ENCODE data around the gene SRGAP2.
"Not testable (repeated sequence)": the region's sequence is repeated elsewhere in the genome, so short reads cannot be mapped to it uniquely, and the experiment has no call there.

Gene SRGAP2

DNA sequence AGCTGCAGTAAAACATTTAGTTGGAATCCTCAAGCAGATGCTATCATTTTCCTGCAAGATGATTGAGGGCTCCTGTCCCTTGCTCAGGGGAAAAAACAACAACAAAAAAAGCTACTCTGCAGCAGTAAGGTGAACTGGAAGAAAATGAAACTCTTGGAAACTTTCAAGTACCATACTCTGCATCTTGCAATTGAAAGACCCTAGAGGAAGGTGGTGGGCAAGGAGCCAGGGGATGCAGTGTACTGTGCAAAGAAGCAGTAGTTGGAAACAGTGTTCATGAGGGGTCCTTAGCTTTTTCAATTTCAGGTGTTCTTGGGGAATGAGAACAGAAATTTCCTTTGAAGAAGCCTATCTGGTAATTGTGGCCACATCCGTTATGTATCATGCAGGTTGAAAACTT lies 7.5 kb downstream of the SRGAP2 start:
- not testable (repeated sequence) for DNase-seq

DNA sequence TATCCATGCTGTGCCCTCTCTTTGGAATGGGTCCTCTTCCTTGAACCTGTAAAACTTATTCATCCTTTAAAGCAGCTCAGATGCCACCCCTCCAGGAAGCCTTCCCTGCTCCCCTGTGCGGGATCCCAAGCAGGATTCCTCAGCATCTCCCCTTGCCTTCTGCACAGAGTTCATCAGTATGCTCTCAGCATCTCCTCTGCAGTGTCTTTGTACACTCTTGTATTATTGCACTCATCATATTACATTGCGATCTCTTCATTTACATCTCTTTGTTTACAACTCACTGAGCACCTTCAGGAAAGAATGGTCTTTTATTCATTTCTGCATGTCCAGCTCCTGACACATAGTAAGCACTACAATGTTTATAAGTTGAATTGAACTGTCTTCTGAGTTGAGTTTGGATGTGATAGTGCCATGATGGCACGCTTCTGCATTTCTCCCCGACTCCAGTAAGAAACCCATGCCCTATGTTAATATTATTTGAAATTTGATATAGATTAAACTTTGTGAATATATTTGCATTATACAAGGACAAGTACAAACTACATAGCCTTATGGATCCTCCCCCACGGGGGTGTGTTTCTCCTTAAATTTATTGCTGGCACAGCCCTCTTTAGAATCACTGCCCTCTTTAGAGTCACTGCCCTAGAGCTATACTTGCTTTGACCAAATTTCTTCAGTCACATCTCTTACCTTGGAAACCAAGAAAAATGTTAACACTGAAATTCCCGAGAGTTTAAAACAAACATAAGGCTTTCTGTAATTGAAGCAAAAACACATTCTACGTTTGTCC lies 12.5 kb downstream of the SRGAP2 start:
- not testable (repeated sequence) for DNase-seq

DNA sequence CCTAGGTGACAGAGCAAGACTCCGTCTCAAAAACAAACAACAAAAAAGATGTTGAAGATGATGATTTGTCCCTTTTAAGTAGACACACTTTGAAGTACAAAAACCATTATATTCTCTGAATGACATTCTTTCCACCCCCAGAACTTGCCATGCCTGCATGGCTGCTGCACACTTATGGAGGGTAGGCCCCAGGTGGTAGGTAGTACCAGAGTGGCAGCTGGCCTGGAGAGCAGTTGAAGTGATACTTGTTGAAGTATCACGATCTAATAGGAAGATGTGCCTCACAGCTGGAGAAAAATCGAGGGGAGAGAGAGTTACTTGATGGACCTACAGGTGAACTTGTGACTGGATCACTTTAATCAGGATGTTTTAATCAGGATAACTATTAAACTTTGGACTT lies 14.9 kb downstream of the SRGAP2 start:
- not testable (repeated sequence) for DNase-seq

DNA sequence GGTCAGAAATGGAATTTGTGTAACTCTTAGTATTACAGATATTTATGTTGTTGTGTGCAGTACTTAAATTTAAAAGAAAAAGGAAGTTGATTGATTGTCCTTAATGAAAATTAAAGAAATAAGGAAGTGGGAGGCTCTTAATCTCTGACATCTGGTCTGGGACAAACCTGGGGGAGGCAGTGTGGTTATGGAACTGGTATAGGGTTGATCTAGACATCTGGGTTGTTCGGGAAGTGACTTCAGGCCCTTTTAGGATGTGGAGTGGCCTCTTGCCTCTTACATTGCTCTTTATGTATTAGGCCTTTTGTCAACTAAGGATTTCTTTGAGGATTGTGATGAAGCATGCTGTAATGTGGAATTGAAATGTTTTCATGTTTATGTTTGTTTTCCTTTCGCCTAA lies 15.4 kb downstream of the SRGAP2 start:
- DNase-seq, result not testable (repeated sequence)

DNA sequence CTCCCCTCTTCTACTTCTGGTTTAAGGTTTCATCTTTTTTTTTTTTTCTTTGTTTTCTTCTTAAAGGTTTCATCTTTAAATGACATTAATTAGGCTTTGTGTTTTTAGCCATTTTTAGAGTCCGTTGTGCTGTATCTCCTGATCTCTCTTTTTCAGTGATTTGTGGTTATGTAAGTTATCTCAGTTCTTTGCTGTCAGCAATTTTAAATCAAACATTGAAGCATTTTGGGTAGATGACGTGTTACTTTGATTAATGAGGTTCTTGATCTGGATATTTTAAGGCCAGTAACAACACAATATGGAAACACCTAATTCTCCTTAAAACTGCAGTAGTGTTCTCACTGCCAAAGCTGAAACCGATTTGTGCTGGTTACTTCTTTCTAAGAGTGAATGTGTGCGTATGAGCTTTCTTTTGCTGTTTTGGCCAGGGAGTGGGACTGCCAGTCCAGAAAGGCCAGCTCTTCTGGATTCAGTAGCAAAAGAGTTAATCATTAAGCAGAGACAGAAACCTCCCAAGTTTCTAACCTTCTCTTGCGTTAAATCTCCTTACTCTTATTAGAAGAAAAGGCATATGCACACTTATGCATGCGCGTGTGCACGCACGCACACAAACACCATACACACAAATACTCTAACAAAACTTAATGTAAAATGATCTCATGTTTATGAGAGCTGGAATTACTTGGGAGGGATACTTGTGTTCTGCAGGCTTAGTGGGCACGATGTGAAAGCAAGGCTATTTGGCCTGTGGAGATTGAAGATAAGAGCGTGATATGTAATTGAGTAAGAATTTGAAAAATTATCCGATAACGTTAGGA lies 16.4 kb downstream of the SRGAP2 start:
- DNase-seq, result not testable (repeated sequence)

DNA sequence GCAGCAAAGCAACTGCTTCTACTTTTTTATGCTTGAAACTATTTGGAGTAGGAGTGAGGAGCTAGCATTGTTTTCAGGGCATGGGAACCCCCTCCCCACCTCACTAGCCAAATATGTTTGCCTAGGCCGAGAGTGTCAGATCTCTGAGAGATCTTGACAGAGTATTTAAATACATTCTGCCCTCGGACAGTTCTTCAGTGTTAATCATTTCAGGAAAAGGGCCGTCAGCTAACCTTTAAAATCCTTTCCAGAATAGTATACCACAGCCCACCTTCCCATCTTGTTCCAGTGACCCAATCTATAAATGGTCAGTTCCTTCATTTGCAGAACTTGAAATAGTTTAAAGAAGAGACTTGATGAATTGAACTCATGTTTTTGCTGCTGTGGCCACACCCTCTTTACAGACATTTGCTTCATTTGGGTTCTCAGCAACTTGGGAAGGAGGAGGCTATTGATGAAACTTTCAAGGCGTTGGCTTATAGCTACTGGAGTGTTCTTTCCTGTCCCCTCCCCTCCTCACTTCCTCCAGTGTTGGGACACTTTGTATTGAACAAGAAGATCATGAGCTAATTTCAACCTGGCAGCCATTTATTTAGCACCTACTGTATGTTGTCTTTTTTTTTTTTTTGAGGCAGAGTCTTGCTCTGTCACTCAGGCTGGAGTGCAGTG lies 17.1 kb downstream of the SRGAP2 start:
- not testable (repeated sequence) for DNase-seq

DNA sequence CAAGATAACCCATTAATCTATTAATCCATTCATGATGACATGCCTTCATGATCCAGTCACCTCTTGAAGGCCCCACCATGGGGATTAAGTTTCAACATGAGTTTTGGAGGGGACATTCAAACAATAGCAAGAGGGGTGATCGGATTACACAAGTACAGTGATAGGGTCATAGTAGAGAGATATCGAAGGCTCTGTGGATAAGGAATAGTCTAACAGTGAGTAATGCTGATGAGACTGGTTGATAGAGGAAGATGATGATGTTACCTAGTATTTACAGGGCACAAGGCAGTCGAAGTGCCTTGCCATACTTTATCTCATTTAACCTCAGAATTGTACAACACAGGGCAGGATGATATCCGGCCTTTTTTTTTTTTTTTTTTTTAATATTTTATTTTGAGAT lies 18.2 kb downstream of the SRGAP2 start:
- not testable (repeated sequence) for DNase-seq

DNA sequence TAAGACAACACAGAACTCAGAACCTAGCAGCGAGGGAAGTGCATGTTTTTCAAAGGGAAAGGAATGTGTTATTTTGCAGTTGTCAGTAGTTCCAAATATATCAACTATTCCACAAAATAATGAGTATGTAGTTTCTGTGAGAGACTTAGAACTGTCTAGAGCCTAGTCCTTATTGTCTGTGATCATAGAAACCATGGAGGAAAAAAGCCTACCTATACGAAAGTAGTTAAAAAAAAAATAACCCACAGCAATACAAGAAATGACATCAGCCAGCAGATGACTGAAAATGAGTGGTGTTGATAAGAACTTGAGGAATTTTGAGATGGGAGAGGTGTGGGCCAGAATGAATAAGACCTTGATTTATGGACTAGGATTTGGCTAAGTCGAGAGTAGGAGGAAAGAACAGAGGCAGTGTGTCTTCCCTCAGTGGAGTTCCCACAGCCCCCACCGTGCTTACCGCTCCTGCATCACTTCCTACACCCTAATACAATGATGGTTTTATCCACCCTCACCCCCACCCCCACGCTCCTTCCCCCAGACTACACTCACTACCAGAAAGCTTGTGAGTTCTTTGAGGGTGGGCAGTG lies 20.9 kb downstream of the SRGAP2 start:
- not testable (repeated sequence) for DNase-seq

DNA sequence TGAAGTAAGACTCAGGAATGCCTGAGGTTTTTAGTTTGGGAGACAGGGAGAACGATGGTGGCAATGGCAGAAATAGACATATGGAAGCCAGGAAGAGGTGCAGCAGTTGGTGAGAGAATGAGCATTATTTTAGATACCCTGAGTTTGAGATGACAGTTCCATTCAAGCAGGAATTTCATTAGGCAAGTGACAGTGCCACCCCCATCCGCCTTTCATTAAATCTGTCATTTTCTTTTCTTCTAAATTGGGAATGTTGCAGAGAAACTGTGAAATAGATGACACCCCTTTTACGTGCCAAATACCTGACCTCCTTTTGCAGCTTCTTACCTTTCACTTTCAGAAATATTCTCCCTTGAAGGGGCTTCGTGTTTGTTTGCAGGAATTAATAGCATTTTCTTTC lies 22.0 kb downstream of the SRGAP2 start:
- not testable (repeated sequence) for DNase-seq

DNA sequence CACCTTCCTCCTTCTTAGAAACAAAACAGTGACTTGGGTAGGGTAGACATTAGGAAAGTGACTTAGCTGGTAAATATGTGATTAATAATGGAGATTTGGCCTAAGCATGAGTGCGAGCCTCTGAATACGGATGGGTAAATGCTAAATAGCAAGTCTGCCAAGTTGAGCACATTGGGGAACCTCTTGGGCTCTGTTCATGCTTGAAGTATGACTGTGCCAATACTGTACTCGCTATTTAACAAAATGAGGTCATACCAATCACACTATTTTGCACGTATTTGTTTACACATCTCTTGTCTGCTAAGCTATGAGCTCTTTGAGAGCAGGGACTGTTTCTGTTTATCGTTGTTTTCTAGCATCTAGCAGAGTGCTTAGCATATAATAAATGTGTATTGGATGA lies 23.5 kb downstream of the SRGAP2 start:
- DNase-seq, result not testable (repeated sequence)

DNA sequence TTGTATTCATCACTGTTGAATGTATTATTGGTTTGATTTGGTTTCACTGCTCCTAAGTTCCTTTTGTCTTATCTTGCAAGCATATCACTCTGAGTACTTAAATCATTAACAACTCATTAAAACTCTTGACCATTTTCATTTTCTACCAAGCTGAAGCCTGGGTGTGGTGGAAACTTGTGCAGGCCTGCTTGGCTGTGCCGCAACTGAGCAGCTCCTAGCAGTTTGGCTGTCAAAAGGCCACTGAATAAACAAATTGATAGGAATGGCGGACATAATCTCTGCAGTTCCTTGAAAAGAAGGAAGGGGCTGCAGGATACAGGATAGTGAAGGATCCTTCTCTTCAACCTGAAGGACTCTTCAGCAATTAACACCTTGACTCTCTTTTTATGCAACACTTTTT lies 25.9 kb downstream of the SRGAP2 start:
- DNase-seq, result not testable (repeated sequence)

DNA sequence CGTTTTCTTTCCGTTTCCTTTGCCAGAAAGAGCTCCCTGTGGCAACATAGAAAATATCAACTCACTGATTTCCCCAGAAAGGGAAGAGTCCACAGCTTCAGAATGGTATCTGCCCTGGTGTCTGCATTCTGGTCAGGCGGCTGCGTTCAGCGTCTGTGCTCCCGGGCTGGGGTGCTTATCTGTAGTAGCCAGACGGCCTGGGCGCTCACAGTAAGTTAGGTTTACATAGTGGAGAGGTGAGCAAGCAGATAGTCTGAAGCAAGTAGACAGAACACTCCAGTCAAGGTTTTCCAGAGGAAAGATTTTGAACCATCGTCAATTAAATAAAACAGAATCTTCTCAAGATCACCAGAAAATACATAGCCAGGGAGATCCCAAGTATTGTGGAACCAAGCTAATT lies 28.6 kb downstream of the SRGAP2 start:
- not testable (repeated sequence) for DNase-seq

DNA sequence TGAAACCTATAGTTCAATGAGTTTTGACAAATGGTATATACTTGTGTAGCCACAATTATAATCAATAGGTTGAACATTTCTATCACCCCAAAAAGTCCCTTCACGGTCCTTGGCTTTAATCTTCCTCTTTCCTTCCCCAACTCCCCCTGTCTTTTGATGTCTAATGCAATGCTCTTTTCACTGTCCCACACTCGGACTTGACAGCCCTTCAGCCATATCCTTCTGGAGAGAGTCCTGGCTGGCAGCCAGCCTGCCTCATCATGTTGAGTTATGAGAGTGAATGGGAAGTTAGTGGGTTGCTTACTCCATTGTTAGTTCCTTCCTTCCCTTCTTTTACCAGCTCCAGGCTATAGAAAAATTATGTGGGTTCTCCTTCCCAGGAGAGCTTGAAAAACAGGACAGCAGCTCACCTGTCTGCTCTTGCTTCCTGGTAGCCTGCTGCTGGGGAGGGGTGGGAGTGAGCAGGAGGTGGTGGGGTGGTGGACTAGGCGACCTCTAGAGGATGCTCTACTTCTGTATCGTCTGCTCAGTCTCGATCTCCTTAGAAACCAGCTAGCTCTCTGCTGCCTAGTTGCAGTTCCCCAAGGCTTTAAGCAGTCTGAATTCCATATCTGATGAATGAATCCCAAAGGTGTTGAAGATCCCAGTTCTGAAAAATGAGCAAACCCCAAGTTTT lies 29.8 kb downstream of the SRGAP2 start:
- not testable (repeated sequence) for DNase-seq

DNA sequence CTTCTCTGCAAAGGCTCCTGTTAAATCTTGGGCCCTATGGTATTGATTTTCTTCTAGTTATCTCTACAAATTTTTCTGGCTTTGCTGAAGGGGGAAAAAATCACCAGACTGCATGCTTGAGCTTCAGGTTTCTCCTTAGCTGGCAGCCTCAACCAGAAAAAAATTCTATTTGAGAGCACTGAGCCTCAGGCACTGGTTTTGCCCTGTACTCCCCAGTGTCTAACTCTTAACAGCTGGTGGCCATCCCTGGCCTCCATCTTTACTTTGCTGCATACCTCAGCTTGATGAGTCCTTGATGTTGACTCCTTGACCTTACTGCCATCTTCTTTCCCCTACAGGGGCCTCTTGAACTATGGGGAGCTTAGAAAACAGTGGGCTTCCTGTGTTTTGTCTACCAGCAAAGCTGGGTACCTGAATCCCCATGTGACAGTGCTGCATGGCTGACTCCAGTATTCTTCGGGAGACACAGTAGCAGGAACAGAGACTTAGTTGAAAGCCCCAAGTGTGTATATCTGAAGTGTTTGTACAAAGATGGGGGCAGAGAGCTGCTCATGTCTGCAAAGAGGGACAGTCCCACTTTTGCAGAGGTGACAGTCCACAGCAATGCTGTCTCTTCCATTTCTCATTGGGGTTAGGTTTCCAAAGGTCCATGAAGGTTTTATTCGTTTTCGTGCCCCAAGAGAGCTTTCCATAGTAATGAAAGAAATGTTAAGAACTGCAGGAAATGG lies 31.0 kb downstream of the SRGAP2 start:
- not testable (repeated sequence) for DNase-seq

DNA sequence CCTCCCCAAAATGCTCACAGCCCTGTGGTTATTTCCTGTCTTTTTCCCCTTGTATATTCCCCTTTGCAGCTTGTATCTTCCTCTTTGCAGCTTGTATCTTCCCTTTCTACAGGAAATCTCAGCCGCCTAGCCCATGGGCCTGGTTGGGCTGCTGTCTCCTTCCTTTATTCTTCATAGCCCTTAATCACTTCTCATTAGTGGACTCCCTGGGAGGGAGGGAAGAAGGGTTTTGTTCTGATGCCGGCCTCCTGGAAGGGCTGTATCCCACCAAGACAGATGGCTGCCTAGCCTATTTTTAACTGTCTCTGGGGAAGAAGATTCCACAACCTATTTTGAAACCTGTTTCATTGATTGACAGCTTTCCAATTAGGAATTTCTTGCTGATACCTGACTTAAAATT lies 31.8 kb downstream of the SRGAP2 start:
- DNase-seq, result not testable (repeated sequence)

DNA sequence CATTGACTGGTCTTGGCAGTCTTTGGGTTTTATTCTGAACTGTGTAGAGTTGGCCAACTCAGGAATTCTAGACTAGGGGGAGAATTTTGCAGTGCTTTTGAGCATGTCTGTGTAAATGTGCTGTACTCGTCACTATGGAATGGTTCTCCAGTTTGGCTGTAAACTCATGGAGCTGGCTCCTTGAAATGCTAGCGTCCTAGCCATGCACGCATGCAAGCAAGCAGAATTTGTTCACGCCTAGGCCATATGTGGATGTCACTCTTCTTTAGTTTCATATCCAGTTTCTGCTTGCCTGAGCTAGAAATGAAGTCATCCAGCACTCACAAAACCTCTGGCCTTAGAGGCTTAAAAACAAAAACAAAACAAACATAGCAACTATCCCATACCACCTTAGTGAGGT lies 36.9 kb downstream of the SRGAP2 start:
- not testable (repeated sequence) for DNase-seq

DNA sequence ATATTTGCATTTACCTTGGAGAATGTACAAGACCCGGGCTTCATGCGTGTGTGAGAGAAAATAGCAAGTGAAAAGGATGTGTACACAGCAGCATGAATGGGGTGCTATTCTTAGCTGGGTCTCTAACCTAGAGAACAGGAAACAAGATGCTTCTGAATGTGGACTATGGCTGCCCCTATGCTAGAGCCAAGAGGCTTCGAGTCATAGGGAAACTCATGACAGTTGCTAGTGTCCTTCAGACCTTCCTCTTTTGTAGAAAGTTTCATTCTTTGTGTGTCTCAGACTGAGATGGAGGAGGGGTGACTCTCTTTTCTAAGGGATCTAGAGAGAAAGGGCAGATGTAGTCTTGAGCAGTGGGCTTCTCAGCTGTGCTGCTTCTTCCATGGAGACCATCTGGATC lies 40.0 kb downstream of the SRGAP2 start:
- DNase-seq, result not testable (repeated sequence)

DNA sequence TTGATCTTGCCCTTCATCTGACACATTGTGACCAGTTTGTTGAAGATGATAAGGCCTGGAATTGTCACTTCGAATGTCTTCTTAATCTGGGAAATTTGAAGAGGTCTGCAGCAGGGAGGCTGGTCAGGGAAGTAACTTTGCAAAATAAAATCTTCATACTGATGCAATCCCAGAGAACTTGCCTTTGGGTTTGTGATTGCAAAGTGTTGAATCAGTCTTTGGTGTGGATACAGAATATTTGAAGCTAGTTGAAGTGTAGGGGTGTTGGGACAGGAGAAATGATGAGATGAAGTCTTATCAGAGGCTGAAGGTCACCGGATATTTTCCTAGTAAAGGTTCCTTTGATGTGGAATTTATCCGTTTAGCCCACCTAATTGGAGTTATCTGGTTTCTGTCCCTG lies 42.1 kb downstream of the SRGAP2 start:
- DNase-seq, result not testable (repeated sequence)

DNA sequence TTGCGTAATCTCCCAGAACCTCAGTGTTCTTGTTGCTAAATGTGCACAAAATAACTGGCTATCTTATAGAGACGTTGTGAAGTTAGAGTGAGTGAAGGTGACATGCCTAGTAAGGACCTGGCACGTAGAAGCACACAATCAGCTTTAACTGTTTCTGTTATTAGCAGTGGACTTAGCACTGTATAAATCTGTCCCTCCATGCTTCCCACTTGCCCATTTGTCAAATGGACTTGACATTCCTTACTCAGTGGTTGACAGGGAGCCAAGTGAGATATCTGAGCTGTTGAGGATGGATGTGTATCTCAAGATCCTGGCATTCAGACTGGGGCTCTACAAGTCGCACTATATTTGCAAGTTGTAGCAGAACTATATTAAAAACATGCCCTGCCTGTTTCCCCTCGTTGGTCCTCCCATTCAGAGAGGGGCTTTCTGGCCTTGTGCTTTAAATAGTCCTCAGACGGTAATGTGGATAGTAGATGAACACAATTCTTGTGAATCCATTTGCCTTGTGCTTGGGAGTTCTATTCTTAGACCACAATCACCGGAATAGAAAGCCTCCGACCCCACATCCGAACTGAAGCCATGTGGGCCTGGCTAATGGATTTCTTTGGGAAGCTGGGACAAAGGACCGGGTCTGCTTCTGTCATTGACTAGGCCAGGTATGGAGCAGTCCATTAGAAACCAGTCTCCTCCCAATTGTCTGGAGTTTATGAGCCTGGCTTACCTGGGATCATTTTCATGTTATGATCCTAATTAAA lies 43.0 kb downstream of the SRGAP2 start:
- not testable (repeated sequence) for DNase-seq

DNA sequence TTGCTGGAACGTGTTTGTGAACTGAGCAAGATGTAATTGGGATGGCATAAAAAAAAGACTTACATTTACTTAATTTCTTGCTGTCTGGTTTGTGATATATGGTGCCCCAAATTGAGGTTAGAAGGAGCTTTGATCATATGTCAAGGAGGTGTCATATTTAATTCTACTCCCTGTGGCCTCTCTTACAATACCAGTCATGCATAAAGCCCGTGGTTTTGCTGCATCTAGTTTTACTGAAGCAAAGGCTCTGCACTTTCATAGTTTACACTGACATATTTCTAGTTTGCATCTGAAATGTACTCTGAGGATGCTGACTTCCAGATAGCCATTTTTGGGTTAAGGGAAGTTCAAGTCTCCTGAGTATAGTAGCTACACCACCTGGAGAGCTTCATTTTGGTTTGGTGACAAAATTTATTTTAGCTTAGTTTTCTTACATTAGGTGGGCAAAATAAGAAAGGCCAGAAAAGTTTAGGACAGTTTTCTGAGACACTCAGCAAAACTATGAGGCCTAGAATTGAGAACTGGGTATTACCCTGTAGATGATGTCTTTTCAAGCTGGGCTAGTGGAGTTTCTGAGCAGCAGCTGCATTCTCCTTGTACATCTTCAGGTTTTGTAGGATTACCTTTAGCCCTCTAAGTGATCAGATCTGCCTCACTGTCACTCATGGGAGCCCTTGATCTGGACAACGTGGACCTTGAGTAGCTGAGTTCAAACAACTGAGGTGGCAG lies 47.8 kb downstream of the SRGAP2 start:
- not testable (repeated sequence) for DNase-seq
